RCC 7860 (cell line): ENCODE measurements around the gene MGRN1.
A peak's percentile ranks its signal among the peaks of the same experiment; 100 is the strongest.

Experiments used
- DNase-seq: peaks from one replicate; pipeline ENCODE4 v3.0.0-alpha.2; 2015; ENCODE audit warnings: low spot score
- FAIRE-seq: peaks from 2 replicates; lab custom pipeline; 2012; peaks lifted over from hg19 to GRCh38; lab: Jason Lieb, UNC

The MGRN1 gene

DNA sequence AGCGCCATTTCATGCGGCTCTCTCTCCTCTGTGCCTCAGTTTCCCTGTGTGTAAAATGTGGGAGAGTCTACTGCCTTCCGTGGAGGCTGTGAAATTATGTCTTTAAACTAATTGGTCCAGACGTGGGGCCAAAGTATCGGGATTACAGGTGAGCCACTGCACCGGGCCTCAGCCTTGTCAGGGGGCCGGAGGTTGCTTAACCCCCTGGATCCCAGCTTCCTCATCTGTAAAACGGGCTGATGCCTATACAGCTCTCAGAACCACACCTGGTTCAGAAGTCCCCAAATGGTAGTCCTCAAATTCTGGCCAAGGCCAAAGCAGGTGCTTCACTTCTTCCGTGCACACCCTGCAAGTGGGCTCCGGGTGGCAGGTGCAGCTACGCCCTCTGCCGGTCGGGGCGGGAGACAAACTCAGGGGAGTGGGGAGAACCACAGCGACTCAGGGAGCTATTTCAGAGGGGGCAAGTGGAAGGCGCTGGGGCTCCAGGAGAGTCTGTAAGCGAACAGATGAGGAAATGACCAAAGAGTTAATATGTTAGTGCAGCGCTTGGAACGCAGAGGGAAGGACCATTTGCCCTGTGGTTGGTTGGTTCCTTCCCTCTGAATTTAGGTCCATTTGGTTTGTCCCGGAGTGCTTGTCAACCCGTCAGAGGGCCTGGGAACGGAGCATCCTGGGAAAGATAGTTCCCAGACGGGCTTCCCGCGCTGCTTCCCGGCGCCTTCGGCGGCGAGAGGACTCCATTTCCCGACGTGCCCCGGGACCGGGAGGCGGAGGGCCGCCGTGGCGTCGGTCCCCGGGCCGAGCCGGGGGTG lies at the start of gene MGRN1:
Gene MGRN1 (plus strand): TSS at position 812 of the 812 bp plus-strand sequence. CDS start 135 bp downstream, outside the sequence.
- FAIRE-seq: peak; percentile 35
- peak; percentile 88 for DNase-seq

DNA sequence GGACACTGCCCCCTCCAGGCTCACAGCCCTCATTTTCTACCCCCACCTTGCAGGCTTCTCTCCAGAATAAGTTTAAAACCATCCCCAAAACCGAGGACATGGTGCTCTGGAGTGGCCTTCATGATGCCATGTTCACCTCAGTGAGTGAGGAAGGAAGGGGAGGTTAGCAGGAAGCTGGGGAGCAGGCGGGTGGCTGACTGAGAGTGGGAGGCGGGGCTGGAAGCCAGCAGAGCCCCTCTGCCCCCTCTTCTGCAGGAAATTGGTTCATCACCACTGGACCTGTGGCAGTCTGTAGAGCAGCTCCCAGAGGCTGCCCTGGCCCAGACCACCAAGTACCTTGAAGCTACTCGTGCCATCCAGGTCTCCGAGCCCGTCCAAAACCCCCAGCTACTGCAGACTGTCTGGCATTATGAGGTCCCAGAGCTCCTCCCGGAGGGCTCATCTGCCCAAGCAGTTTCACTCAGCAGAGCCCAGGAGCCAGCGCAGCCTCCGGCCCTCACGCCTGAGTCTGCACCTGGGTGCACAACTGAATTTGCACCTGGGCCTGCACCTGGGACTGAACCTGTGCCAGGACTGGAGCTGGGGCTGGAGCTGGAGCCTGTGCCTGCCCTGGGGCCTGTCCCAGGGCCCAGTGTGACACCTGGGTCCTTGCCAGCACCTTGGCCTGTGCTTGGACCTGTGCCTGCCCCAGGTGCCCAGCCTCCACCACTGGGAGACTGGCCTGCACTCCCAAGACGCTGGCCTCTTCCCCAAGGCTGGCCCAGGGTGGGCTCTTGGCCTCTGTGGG lies 49.5 kb upstream of the MGRN1 start:
- DNase-seq: no peak
- FAIRE-seq: no peak

DNA sequence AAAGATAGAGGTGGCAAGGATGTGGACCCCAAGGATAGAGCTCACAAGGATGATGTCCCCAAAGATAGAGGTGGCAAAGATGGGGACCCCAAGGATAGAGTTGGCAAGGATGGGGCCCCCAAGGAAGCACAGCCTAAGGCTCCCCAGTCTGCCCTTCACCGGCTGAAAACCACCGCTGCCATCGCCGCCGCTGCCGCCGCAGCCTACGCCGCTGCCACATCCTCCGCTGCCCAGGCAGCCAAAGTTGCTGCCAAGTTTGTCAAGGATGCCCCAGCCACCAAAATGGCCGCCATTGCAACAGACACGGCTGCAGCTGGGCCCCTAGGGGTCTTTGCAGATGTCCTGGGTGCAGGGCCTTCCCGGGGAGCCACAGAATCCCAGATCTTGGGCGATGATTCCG lies 48.6 kb upstream of the MGRN1 start:
- DNase-seq (no peak), FAIRE-seq (no peak)

DNA sequence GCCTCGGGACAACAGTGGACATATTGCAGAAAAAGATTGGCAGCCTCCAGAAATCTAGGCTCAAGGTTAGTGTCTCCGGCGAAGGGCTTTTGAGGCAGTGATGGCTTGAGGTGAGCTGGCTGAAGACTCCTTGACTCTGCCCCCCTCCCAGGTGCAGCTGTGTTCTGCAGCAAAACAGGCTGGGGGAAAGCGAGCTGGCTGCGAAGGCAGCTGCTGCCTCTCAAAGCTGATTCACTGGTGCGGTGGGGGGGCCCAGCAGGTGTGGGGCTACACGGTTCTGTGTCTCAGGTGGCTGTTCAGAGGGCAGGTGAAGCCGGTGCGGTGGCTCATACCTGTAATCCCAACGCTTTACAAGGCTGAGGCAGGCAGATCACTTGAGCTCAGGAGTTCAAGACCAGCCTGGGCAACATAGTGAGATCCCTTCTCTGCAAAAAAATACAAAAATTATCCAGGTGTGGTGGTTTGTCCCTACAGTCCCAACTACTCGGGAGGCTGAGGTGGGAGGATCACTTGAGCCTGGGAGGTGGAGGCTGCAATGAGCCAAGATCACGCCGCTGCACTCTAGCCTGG lies 45.6 kb upstream of the MGRN1 start:
- FAIRE-seq: no peak
- DNase-seq: no peak

DNA sequence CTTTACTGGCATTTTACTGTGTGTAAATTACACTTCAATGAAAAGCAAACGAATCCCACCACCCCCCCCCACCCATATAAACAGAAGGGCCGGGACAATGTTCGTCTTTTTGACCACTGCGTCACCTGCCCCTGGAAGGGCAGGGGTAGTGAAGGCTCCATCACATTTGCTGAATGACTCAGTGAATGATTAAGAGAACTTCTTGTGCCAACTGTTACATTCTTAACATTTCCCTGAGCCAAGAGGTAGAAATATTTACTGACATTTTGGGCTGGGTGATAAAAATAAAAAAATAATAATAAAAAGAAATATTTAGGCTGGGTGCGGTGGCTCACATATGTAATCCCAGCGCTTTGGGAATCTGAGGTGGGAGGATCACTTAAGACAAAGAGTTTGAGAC lies 44.4 kb upstream of the MGRN1 start:
- no peak for FAIRE-seq
- DNase-seq: no peak

DNA sequence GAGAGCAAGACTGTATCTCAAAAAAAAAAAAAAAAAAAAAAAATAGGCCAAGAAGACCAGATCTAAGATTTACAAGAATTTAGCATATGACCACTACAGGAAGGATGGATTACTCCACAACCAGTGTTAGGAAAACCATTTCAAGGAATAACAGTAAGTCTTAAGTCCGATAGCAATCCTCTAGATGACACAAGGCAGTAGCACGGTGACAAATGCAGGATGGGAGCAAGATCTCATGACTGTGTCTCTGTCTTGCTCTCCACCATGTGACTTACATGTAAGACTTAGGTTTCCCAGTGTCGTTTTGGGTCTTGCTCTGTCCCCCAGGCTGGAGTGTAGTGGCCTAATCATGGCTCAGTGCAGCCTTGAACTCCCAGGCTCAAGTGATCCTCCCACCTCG lies 40.7 kb upstream of the MGRN1 start:
- DNase-seq: no peak
- FAIRE-seq: no peak

DNA sequence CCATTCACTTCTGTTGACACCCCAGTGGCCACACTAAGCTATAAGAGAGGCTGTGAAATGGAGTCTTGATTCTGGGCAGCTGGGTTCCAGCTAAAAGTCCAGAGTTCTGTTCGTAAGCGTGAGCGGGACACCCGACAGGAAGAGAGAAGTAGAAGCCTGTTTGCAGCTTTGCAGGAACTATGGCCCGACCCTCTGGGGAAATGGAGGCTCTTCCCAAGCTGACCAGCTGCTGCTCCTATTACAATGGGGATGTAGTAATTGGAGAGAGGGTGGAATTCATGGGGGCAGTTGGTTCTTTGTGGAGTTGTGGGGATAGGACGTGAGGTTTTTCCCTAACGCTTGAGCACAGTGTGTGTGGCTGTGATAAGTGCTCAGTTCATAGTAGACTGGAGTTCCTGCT lies 38.3 kb upstream of the MGRN1 start:
- no peak for DNase-seq
- no peak for FAIRE-seq

DNA sequence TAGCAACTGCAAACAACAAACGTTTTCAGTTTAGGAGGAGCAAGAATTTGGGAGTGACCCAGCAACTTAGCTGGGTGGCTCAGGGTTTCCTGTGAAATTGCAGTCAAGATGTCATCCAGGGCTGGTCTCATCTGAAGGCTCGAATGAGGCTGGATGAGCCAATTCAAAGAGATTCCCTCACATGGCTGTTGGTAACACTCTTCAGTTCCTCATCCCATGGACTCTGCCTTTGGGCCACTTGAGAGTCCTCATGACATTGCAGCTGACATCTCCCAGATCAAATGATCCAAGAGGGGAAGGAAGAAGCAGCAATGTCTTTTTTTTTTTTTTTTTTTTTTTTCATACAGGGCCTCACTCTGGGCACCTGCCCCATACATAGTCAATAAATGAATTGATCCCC lies 36.2 kb upstream of the MGRN1 start:
- DNase-seq (no peak), FAIRE-seq (no peak)

DNA sequence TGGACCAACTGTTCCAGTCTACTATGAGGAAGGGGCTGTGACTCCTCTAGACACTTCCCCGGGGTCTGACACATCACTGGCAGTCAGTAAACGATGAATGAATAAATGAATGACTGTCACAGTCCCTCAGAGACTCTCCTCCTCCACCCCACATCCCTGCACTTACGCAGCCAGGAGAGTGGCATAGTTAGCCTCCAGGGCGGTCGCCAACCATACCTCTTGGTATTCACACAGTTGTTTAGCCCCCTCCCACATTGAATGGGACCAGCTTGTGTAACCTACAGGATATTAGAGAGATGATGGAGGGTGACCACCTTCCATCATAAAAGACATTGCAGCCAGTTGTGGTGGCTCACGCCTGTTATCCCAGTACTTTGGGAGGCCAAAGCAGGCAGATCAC lies 35.7 kb upstream of the MGRN1 start:
- no peak for DNase-seq
- FAIRE-seq: no peak

DNA sequence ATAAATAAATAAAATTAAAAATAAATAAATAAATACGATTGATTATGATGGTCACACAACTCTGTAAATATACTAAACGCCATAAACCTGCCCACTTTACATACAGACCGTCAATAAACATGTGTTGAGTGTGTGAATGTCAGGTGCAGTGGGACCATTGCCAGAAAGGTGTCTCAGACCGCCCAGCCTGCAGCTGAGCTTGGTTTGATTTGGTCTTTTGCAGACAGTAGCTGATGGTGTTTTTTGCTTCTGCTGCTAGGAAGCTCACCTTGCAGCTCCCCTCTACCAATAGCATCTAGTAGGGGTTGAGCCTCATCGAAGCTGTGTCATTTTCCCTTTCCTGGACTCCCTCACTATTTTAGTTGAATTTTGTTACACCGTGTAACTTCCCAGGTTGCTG lies 33.4 kb upstream of the MGRN1 start:
- FAIRE-seq (no peak), DNase-seq (no peak)

DNA sequence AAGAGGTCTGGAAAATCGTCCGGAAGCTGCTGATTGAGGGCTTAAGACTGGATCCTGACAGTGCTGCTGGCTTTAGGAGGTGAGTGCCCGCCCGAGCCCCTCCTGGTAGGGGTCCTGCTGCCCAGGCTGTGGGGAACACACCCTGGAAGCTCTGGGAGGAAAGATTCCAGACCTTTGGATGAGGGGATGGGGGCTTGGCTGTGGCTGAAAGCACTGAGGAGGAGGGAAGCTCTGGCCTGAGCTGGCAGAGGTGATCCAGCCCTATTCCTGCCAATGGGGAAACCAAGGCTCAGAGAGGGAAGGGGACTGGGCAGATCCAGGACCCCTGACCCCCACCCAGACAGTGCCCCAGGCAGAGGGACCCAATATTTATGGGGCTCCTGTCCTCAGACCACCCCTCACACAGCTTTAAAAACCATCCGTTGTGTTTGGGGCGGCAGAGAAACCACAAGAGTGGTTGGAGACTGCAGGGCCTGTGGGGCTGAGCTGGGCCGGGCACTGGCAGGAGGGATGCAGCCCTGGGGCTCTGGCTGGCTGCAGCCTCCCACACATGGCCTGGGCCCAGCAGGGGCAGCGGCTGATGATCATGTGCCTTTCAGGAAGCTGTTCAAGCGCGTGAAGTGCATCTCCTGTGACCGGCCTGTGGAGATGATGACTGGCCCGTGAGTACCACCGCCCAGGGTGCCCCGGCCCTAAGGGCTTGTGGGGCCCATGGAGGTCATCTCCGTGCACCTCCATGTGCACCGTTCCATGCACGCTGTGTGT lies 32.7 kb upstream of the MGRN1 start:
- no peak for DNase-seq
- FAIRE-seq: no peak

DNA sequence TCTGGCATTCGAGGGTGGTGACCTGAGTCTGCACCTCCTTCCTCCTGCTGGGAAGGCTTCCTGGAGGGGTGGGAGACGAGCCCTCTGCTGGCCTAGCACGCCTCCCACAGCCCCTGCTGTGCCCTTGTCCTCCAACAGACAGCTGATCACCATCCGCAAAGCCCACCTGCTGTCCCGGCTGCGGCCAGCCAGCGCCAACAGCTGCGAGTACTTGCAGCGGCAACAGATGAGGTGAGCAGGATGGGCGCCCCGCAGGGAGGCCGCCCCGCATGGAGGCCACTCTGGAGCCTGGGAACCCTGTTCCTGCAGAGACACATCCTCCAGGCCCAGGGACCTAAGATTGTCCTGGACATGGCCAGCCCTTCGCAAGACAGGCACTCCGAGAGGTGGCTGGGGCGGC lies 31.5 kb upstream of the MGRN1 start:
- FAIRE-seq (no peak), DNase-seq (no peak)

DNA sequence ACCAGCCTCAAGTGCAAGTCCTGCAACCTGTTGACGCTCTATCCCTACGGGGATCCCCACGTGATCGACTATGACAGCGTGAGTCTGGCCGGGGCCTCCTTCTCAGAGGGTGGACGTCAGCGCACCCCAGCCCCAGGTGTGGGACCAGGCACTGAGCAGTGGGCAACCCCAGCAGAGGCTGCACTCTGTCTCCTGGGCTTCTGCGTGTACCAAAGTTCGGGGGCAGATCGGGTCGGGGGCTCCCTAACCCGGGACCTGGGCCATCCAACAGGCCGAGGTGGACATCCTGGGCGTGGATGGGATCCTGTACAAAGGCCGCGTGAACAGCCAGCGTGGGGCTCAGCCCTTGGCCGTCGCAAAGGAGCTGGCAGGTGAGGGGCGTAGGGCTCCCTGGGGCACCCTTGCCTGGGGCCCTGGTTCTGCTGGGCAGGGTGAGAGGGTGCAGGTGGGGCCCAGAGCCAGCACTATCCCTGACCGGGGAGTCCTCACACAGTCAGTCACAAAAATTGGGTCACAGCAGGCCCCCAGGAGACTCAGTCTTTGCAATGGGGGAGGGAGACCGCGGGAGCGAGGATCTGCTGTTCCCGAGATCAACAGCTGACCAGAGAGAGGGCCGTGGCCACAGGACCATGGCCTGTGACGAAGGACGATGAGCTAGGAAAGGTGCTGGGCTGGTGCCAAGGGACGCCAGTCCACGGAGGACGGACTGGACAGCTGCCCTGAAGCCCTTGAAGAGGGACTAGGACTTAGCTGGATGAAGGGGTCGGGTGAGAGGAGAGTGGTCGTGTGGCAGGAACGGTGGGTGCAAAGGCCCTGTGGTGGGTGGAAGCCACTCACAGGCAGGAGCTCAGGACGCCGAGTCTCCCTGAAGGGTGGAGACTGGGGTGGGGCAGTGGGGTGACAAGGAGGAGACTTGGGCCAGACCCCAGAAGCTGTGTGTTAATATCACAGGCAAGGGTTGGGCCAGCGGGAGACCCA lies 29.9 kb upstream of the MGRN1 start:
- DNase-seq: no peak
- no peak for FAIRE-seq

DNA sequence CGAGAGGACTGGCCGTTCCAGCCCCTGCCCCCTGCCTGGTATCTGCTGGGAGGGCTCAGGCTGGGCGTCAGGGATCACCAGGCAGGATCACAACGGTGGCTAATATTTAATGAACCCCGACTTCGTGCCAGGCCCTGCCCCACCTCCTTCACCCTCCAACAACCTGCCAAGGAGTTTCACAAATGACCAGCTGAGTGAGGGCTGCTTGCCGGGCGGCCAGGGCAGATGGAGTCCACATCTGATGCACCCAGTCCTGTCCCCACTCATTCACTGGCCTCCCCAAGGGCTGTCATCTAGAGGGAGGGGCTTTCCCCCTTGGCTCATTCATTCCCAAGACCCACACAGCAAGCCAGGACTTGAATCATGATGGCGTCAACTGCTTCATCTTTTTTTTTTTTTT lies 27.5 kb upstream of the MGRN1 start:
- peak; percentile 77 for FAIRE-seq
- peak; percentile 41 for DNase-seq

DNA sequence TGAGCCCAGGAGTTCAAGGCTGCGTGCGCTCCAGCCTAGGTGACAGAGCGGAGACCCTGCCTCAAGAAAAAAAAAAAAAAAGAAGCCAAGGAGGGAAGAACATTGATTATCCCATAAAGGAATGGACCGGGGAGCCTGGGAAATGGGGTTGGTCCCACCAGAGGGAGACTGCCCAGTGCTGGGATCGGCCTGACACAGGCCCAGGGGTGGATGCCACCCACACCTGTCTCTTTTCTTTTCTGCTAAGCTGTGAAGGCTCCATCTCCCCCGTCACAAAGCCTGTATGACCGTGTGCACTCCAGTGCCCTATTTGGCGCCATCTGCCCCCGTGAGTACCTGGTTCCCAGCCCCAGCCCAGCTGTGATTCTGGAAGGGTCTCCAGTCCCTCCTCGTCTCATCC lies 25.6 kb upstream of the MGRN1 start:
- DNase-seq (no peak), FAIRE-seq (no peak)

DNA sequence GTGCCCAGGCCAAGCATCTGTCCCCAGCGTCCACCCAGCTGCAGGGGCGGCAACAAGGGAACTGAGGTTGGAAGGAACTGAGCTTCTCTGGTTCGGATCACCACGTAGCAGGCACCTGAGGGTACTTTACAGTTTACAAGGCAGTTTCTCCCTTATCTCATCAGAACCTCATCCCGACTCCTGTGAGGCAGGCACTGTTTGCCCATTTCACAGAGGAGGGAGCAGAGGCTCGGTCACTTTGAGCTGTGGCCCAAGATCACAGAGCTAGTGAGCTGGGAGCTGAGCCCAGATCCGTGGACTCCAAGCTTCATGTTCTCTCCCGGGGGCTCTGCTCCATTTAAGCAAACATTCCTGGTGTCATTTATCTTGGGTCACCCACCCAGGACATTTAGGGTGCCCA lies 25.1 kb upstream of the MGRN1 start:
- FAIRE-seq: no peak
- no peak for DNase-seq

DNA sequence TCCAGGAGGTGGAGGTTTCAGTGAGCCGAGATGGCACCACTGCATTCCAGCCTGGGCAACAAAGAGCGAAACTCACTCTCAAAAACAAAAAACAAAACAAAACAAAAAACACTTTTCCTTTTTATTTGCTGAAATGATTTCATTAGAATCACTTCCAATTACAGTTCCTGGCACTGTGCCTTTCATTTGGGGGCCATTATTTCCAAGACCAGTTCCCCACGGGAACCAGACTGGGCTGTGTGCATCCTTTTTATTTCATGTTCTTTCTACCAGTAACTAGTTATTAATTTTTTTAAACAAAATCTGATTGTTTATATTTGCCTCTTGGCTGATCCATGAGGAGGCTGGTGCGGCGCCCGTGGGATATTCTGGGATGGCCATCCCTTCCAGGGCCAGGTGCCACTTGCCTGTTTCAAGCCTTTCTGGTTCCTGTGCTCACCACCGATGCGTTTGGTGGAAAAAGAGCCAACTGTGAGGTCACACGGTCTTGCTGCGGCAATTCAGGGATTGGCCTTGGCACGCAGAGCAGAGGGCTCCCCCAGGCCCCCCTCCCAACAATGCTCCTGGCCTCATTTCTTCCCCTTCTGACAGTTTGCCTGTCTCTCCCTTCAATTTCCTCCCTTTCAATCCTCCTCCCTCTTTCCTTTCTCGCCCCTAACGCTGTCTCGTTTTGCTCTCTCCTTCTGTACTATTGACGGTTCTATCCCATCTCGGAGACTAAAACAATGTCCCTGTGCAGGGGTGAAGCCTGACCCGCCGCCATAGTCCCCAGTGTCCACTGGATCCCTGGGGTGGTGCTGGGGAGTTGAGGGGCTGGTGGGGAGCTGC lies 23.4 kb upstream of the MGRN1 start:
- no peak for DNase-seq
- FAIRE-seq: no peak

DNA sequence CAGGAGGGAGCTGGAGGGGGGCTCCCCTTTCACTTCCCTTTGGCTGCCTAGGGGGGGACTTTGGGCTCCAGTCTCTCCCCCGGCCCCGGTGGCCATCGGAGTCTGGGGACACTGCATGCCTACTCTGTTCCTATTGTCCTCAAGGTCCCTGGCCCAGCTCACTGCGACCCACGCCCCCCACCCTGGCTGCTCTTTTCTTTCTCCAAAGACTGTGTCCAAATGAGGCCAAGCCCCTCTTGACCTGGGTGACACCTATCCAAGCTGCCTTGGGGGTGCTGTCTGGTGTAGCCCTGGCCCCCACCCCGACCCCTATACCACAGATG lies 22.8 kb upstream of the MGRN1 start:
- FAIRE-seq (no peak), DNase-seq (no peak)

DNA sequence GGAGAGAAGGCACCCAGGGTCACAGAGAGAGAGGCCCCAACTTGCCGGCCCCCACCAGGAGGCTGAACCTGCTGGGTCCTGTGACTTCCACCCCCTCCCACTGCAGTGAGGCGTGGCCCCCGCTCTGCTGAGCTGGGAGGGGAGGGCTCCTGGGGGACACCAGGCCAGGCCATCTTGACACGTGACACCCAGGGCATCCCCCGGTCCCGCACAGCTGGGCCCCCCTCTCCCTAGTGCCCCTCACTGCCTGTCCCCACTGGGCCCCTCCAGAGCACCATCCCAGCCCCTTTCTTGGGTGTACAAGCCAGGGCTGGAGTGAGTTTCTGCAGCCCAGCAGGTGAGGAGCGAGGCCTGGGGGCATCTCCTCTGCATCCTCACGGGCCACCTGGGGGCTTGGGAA lies 22.3 kb upstream of the MGRN1 start:
- DNase-seq: no peak
- no peak for FAIRE-seq
